Thyroid gland (tissue), 4 donors: ENCODE results near the gene PKD1.

Experiments
- CTCF ChIP-seq, 6 experiments: fragments of 200-600 bp in 3 of 6; fragments of 450-650 bp in 3 of 6; sonication (generic) in 3 of 6; IDR thresholded peaks; one replicate each; pipeline ENCODE4 v1.5.1; 2016 to 2019; ENCODE audit warnings: antibody characterized with exemption in 6 of 6, mild to moderate bottlenecking in 2 of 6, inconsistent platforms in 1 of 6, moderate library complexity in 1 of 6
- POLR2A ChIP-seq, 2 donors: fragments of 450-650 bp; IDR thresholded peaks; one replicate each; pipeline ENCODE4 v1.6.1; 2017; ENCODE audit warnings: antibody characterized with exemption in 2 of 2, mild to moderate bottlenecking in 2 of 2, moderate library complexity in 1 of 2

- TF ChIP-seq CTCF (IDR thresholded peaks at IDR 0.05): no peak
- TF ChIP-seq POLR2A (IDR thresholded peaks at IDR 0.05): no peak
Measured at GRCh38 chr16:2072926-2073325, 62.8 kb downstream of the PKD1 start.
